Peyer's patch (tissue), 4 donors: ENCODE data around the gene SELENOK. TPM values are rescaled to one million over a fixed set of nuclear protein-coding genes. Genes with fewer than 3 reads are reported as not detected.
A peak's percentile ranks its signal among the peaks of the same experiment; 100 is the strongest.

Source experiments
- DNase-seq, 3 donors: peaks; one replicate each; pipeline ENCODE4 v3.0.0-alpha.2; 2017 to 2019
- H3K27ac ChIP-seq, 4 donors: fragments of 200-600 bp; sonication (generic); one replicate each; pipeline ENCODE4 v1.5.1; 2016 to 2019
- H3K27me3 ChIP-seq, 2 donors: fragments of 200-600 bp; sonication (generic); one replicate each; pipeline ENCODE4 v1.5.1; 2019
- H3K36me3 ChIP-seq, 3 donors: fragments of 200-600 bp; sonication (generic); one replicate each; pipeline ENCODE4 v1.5.1; 2016 to 2019
- H3K4me1 ChIP-seq, 4 donors: fragments of 200-600 bp; sonication (generic); one replicate each; pipeline ENCODE4 v1.5.1; 2016 to 2019
- H3K4me3 ChIP-seq, 4 donors: fragments of 200-600 bp; sonication (generic); 1 replicate in 3 of 4; 2 replicates in 1 of 4; pipeline ENCODE4 v1.5.1; 2016 to 2019; ENCODE audit warnings: mild to moderate bottlenecking in 1 of 4
- H3K9me3 ChIP-seq, 4 donors: fragments of 200-600 bp; sonication (generic); one replicate each; pipeline ENCODE4 v1.5.1; 2016 to 2019; ENCODE audit warnings: mild to moderate bottlenecking in 1 of 4
- POLR2A ChIP-seq, 2 donors: fragments of 450-650 bp; IDR thresholded peaks; one replicate each; pipeline ENCODE4 v1.5.1; 2017; ENCODE audit warnings: antibody characterized with exemption in 2 of 2, mild to moderate bottlenecking in 2 of 2, moderate library complexity in 2 of 2
- total RNA-seq, 4 donors: library from RNA; depleted of rRNA; stranded (reverse); fragments of >200 nt; gene quantifications; one replicate each; pipeline ENCODE4 v1.1.0, GENCODE V29; 2016
- TF ChIP-seq, protein P1 (sequence below), 6 experiments: fragments of 450-650 bp in 4 of 6; fragments of 200-600 bp in 2 of 6; sonication (generic) in 1 of 6; IDR thresholded peaks; one replicate each; pipeline ENCODE4 v1.5.1; 2017 to 2019; ENCODE audit warnings: antibody characterized with exemption in 6 of 6, mild to moderate bottlenecking in 3 of 6, moderate library complexity in 1 of 6

SELENOK gene
- total RNA-seq, 4 donors from 2014 or later, result 26.1 to 69.7 (median 41.9) TPM

DNA sequence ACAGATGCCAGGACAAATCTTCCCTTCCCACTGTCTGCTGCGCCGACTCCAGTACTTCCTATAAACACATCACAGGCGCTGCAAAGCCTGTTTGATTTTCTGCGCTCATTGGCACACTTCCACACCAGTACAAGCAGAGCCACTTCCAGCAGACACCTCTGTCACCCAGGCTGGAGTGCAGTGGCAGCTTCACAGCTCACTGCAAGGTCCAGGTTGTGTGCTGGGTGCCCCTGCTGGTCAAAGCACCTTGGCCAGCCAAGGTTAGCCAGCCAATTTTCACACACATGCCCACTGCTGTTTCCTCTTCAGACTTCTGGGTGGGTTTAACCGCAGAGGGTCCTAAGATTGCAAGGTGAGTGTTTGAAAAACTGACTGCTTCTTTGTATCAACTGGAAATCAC, 50.4 kb downstream of the SELENOK start:
- H3K36me3 ChIP-seq, result peaks cover 0 to 16% (median 0%) of the 10 kb centered on the region in 3 donors
- no peak for TF ChIP-seq POLR2A (IDR thresholded peaks at IDR 0.05)
- TF ChIP-seq, protein P1, sequence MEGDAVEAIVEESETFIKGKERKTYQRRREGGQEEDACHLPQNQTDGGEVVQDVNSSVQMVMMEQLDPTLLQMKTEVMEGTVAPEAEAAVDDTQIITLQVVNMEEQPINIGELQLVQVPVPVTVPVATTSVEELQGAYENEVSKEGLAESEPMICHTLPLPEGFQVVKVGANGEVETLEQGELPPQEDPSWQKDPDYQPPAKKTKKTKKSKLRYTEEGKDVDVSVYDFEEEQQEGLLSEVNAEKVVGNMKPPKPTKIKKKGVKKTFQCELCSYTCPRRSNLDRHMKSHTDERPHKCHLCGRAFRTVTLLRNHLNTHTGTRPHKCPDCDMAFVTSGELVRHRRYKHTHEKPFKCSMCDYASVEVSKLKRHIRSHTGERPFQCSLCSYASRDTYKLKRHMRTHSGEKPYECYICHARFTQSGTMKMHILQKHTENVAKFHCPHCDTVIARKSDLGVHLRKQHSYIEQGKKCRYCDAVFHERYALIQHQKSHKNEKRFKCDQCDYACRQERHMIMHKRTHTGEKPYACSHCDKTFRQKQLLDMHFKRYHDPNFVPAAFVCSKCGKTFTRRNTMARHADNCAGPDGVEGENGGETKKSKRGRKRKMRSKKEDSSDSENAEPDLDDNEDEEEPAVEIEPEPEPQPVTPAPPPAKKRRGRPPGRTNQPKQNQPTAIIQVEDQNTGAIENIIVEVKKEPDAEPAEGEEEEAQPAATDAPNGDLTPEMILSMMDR (IDR thresholded peaks at IDR 0.05), result peak in 3 of 6 experiments; percentile 17 to 43 (median 27)
- no peaks in the 10 kb centered on the region for H3K27me3 ChIP-seq
- H3K4me1 ChIP-seq, result peaks cover 0 to 11% (median 3%) of the 10 kb centered on the region in 4 donors
- H3K9me3 ChIP-seq, result no peaks in the 10 kb centered on the region
- H3K27ac ChIP-seq, result peak overlapping the region in 3 of 4 donors; percentile 16 to 56 (median 28)
- DNase-seq, result no peak
- H3K4me3 ChIP-seq, result no peak overlapping the region

DNA sequence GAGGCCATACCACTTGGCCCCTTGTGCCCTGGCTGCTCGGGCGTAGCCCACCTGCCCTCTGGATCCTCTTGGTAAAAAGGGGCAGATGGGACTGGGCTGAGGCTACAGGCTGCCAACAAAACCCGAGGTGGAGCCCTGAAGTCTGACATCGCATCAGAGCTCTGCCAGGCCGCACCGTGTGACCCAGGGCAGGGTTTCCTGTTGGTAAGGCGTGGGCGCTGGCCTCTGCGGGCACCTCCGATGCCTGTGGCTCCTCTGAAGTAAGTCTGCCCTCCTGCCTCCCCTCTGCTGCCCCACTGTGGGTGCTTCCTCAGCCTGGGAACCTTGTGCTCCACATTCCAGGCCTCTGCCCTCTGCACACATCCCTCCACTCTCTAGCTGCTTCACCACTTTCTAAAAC, 54.3 kb downstream of the SELENOK start:
- H3K27ac ChIP-seq, result no peak overlapping the region
- no peak for TF ChIP-seq POLR2A (IDR thresholded peaks at IDR 0.05)
- TF ChIP-seq, protein P1 (IDR thresholded peaks at IDR 0.05), result no peak
- no peaks in the 10 kb centered on the region for H3K4me1 ChIP-seq
- DNase-seq, result no peak
- H3K36me3 ChIP-seq, result peaks cover 0 to 26% (median 0%) of the 10 kb centered on the region in 3 donors
- H3K27me3 ChIP-seq, result no peaks in the 10 kb centered on the region
- no peaks in the 10 kb centered on the region for H3K9me3 ChIP-seq
- H3K4me3 ChIP-seq, result no peak overlapping the region

DNA sequence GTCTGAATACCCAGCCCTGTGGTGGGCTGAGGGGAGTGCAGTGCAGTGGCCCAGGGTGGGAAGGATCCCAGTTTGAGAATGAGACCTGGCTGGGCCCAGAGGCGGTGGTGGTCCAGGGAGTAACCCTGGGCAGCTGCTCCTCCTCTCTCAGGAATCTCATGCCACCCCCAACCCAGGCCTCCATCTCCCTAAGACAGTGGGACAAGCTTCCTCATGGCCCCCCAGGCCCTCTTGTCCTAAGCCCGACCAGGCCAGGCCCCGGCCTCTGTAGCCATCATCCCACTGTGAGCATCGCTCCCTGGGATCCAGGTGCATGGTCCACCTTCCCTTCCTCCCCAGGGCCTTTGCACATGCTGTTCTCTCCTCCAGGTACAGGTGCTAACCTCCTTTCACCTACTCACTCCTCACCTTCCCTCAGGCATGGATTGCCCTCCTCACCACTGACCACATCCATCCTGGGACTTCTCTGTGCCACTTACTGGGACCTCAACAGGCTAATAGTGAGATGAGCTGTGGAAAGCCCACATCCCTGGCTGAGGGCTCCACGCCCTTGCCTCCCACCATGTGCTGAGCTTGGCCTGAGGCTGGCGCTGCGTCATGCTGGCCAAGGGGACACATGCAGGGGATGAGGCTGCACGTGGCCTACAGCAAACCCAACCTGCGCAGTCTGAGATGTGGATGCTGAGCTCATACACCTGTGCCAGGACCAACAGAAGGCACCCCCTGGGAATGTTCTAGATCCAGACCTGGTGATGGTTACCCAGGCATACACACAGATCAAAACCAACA, 55.4 kb downstream of the SELENOK start:
- no peak overlapping the region for H3K4me3 ChIP-seq

DNA sequence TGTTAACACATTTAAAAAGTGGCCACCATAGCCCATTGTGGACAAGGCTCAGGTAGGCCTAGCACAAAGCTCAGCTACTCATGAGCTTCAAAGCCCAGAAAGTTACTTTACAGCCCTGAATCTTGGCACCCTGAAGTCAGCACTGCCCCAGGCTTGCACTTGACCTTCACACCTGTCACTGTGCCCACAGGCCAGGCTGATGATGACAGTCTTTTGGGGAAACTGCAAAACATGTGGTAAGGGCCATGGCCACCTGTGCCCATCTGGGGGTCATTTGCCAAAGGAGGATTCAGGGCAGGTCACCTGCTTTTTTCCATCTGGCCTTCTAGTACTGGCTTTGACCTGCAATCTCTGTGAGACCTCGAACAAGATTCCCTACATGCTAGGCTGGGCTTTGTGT, 56.4 kb downstream of the SELENOK start:
- Histone ChIP-seq H3K27me3 (no peaks in the 10 kb centered on the region), H3K36me3 (peaks cover 0 to 26% (median 0%) of the 10 kb centered on the region in 3 donors), H3K4me1 (no peaks in the 10 kb centered on the region), H3K27ac (no peak overlapping the region), H3K4me3 (no peak overlapping the region), H3K9me3 (no peaks in the 10 kb centered on the region)
- TF ChIP-seq, protein P1 (IDR thresholded peaks at IDR 0.05), result no peak
- TF ChIP-seq POLR2A (IDR thresholded peaks at IDR 0.05), result no peak
- DNase-seq, result no peak

More for the DNA sequence above, 55.4 kb downstream of the SELENOK start:
- no peaks in the 10 kb centered on the region for H3K9me3 ChIP-seq
- H3K27ac ChIP-seq, result no peak overlapping the region
- TF ChIP-seq, protein P1 (IDR thresholded peaks at IDR 0.05), result no peak
- TF ChIP-seq POLR2A (IDR thresholded peaks at IDR 0.05), result no peak
- no peak for DNase-seq
- no peaks in the 10 kb centered on the region for H3K4me1 ChIP-seq
- H3K27me3 ChIP-seq, result no peaks in the 10 kb centered on the region
- H3K36me3 ChIP-seq, result peaks cover 0 to 26% (median 0%) of the 10 kb centered on the region in 3 donors

DNA sequence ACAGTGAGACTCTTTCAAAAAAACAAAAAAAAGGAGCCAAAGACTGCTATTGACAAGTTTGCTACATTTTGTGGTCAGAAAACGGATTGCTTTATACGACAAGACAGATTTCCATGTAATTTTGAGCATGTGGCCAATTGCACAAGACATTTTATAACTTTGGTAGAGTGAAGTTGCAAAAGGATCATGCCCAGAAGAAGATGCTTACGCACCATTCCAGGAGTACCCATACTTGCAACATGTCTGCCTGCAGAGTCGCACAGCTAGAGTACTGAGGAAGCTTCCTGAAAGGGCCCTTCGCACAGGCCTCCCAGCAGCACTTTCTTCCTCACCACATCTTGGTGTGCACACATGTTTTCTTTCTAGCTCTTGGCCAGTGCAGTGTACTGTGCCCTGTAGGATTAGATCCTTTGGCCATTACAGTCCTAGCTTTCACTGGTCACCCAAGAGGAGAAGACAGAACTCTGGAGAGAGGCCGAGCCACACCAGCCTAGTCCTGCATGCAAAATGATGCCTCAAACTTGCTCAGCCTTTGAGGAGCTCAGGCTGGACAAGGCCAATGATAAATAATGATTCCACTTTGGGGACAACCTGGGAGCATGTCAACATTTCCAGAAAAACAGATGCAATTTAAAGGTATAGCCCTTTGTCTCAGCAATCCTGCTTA, 57.1 kb downstream of the SELENOK start:
- Histone ChIP-seq H3K4me3 (no peak overlapping the region), H3K27me3 (no peaks in the 10 kb centered on the region), H3K36me3 (peaks cover 0 to 22% (median 0%) of the 10 kb centered on the region in 3 donors), H3K27ac (no peak overlapping the region), H3K4me1 (no peaks in the 10 kb centered on the region), H3K9me3 (no peaks in the 10 kb centered on the region)
- DNase-seq, result no peak
- TF ChIP-seq POLR2A (IDR thresholded peaks at IDR 0.05), result no peak
- TF ChIP-seq, protein P1 (IDR thresholded peaks at IDR 0.05), result no peak

Other genes with a start within 250 kb of the SELENOK start
- 100 to 1,000 TPM in 2 of 4 donors, 10 to 100 TPM in 2; 57.8 to 126 (median 94.2) TPM for gene CHDH, start 45.4 kb downstream of the SELENOK start, total RNA-seq
- gene IL17RB, start 45.3 kb downstream of the SELENOK start, total RNA-seq, result 10 to 100 TPM; 18.2 to 38.5 (median 32.4) TPM
- 10 to 100 TPM; 13.7 to 53.6 (median 24.9) TPM for gene ACTR8, start 9.7 kb downstream of the SELENOK start, total RNA-seq
- gene CACNA2D3, start 230.7 kb upstream of the SELENOK start, total RNA-seq, result 1 to 10 TPM in 1 of 4 donors, under 1 TPM in 1, not detected in 2; 0.27 to 5.0 TPM